MM.1S (cell line): ENCODE data around the gene RAB4B.

Source experiments
- DNase-seq: peaks from one replicate; pipeline ENCODE4 v3.0.0-alpha.2; 2015
- H2AFZ ChIP-seq: fragments of 300-600 bp; sonication (generic); 2 replicates; pipeline ENCODE4 v1.6.0; 2016; ENCODE audit warnings: antibody characterized with exemption, low read length
- H3F3A ChIP-seq: fragments of 300-600 bp; sonication (generic); 2 replicates; pipeline ENCODE4 v1.6.1; 2016; ENCODE audit warnings: mild to moderate bottlenecking, antibody characterized with exemption, low read length, moderate library complexity, mixed read lengths; ENCODE audit not compliant: insufficient read depth
- H3K27ac ChIP-seq: fragments of 300-600 bp; sonication (generic); 2 replicates; pipeline ENCODE4 v1.5.1; 2016; ENCODE audit warnings: mild to moderate bottlenecking, low read length
- H3K27me3 ChIP-seq: fragments of 300-600 bp; sonication (generic); replicated peaks from 2 replicates; pipeline ENCODE4 v1.6.0; 2016; ENCODE audit warnings: low read length; ENCODE audit not compliant: insufficient read depth
- H3K36me3 ChIP-seq: fragments of 300-600 bp; sonication (generic); replicated peaks from 2 replicates; pipeline ENCODE4 v1.6.1; 2016; ENCODE audit warnings: mild to moderate bottlenecking, low read length, mixed read lengths; ENCODE audit not compliant: insufficient read depth
- H3K4me1 ChIP-seq: fragments of 300-600 bp; sonication (generic); 2 replicates; pipeline ENCODE4 v1.6.1; 2016; ENCODE audit warnings: low read length, mixed read lengths
- H3K4me2 ChIP-seq: fragments of 300-600 bp; sonication (generic); 2 replicates; pipeline ENCODE4 v1.6.0; 2016; ENCODE audit warnings: low read depth, low read length
- H3K4me3 ChIP-seq: fragments of 300-600 bp; sonication (generic); 2 replicates; pipeline ENCODE4 v1.5.1; 2016; ENCODE audit warnings: low read length, mixed read lengths
- H3K79me2 ChIP-seq: fragments of 300-600 bp; sonication (generic); 2 replicates; pipeline ENCODE4 v1.6.1; 2016; ENCODE audit warnings: mixed run types, low read length, mixed read lengths
- H3K9ac ChIP-seq: fragments of 300-600 bp; sonication (generic); 2 replicates; pipeline ENCODE4 v1.6.1; 2016; ENCODE audit warnings: low read length, mixed read lengths
- H3K9me2 ChIP-seq: fragments of 300-600 bp; sonication (generic); replicated peaks from 2 replicates; pipeline ENCODE4 v1.6.1; 2016; ENCODE audit warnings: mild to moderate bottlenecking, low read length, mixed read lengths; ENCODE audit not compliant: insufficient read depth
- H3K9me3 ChIP-seq: fragments of 300-600 bp; sonication (generic); replicated peaks from 2 replicates; pipeline ENCODE4 v1.6.1; 2016; ENCODE audit warnings: mild to moderate bottlenecking, low read length, mixed read lengths; ENCODE audit not compliant: insufficient read depth
- H4K20me1 ChIP-seq: fragments of 300-600 bp; sonication (generic); 2 replicates; pipeline ENCODE4 v1.6.1; 2016; ENCODE audit warnings: mild to moderate bottlenecking, low read length, moderate library complexity, mixed read lengths; ENCODE audit not compliant: insufficient read depth
- CTCF ChIP-seq: fragments of 300-600 bp; sonication (generic); IDR thresholded peaks from 2 replicates; pipeline ENCODE4 v1.5.1; 2016; ENCODE audit warnings: antibody characterized with exemption, low read length, mixed read lengths
- EZH2 ChIP-seq: fragments of 300-600 bp; sonication (generic); optimal IDR thresholded peaks from 2 replicates; pipeline ENCODE3; 2017; ENCODE audit warnings: low read depth, mild to moderate bottlenecking, antibody characterized with exemption, low read length, mixed read lengths
- EZH2phosphoT487 ChIP-seq: fragments of 300-600 bp; sonication (generic); IDR thresholded peaks from 2 replicates; pipeline ENCODE4 v1.6.1; 2018; ENCODE audit warnings: antibody characterized with exemption, low read length

RAB4B gene

GRCh38 chr19:40735013-40735771, 42.9 kb upstream of the RAB4B start:
- Histone ChIP-seq H3K36me3 (no peaks in the 10 kb centered on the region), H3F3A (no peaks in the 10 kb centered on the region), H3K4me2 (no peak overlapping the region), H3K79me2 (no peaks in the 10 kb centered on the region), H3K4me3 (no peak overlapping the region), H3K9me3 (no peaks in the 10 kb centered on the region), H3K27me3 (no peaks in the 10 kb centered on the region), H4K20me1 (no peaks in the 10 kb centered on the region), H3K9me2 (no peaks in the 10 kb centered on the region), H3K9ac (no peak overlapping the region), H2AFZ (no peak overlapping the region), H3K27ac (no peak overlapping the region), H3K4me1 (no peaks in the 10 kb centered on the region)
- DNase-seq: no peak
- TF ChIP-seq CTCF: no peak

- Histone ChIP-seq H3K9me3 (no peaks in the 10 kb centered on the region), H2AFZ (no peak overlapping the region), H3K4me2 (no peak overlapping the region), H3F3A (no peaks in the 10 kb centered on the region), H3K9me2 (no peaks in the 10 kb centered on the region), H3K4me3 (no peak overlapping the region), H3K4me1 (no peaks in the 10 kb centered on the region), H3K27ac (no peak overlapping the region), H3K27me3 (no peaks in the 10 kb centered on the region), H3K36me3 (no peaks in the 10 kb centered on the region), H3K79me2 (no peaks in the 10 kb centered on the region), H4K20me1 (no peaks in the 10 kb centered on the region), H3K9ac (no peak overlapping the region)
- no peak for TF ChIP-seq EZH2phosphoT487
- TF ChIP-seq CTCF: no peak
- no peak for TF ChIP-seq EZH2
- DNase-seq: no peak
Measured at GRCh38 chr19:40736661-40737060, 41.4 kb upstream of the RAB4B start.

- H3K36me3 ChIP-seq: no peaks in the 10 kb centered on the region
- H3K27ac ChIP-seq: no peak overlapping the region
- TF ChIP-seq EZH2phosphoT487 (no peak), EZH2 (no peak), CTCF (no peak)
Measured at GRCh38 chr19:40737102-40737644, 40.9 kb upstream of the RAB4B start.

More at GRCh38 chr19:40737102-40737644, 40.9 kb upstream of the RAB4B start:
- Histone ChIP-seq H3K9ac (no peak overlapping the region), H2AFZ (no peak overlapping the region), H3K4me3 (no peak overlapping the region), H3F3A (no peaks in the 10 kb centered on the region), H3K4me1 (no peaks in the 10 kb centered on the region), H3K79me2 (no peaks in the 10 kb centered on the region), H3K9me3 (no peaks in the 10 kb centered on the region), H3K4me2 (no peak overlapping the region), H3K9me2 (no peaks in the 10 kb centered on the region), H4K20me1 (no peaks in the 10 kb centered on the region), H3K27me3 (no peaks in the 10 kb centered on the region)
- DNase-seq: no peak
